Activated CD4-positive, alpha-beta T cell treated with anti-CD3 and anti-CD28 coated beads, Interleukin-10, Interleukin-2, amounts not matched to agents 100 ng/mL and 50 ng/mL, durations not matched to agents 16 hours and 8 hours (primary cell): ENCODE measurements around the gene SECISBP2.

Experiments
- DNase-seq: peaks from one replicate; pipeline ENCODE4 v3.0.0-alpha.2; 2020

The SECISBP2 gene

GRCh38 chr9:89386206-89386605, 67.9 kb downstream of the SECISBP2 start:
- DNase-seq: no peak

GRCh38 chr9:89386797-89387196, 68.5 kb downstream of the SECISBP2 start:
- DNase-seq: no peak

GRCh38 chr9:89387197-89387849, 69.0 kb downstream of the SECISBP2 start:
- DNase-seq: no peak

GRCh38 chr9:89388084-89388867, 70.0 kb downstream of the SECISBP2 start:
- no peak for DNase-seq

GRCh38 chr9:89388868-89389177, 70.5 kb downstream of the SECISBP2 start:
- no peak for DNase-seq

- DNase-seq: no peak
These were observed 71.8 kb downstream of the SECISBP2 start for GRCh38 chr9:89390068-89390555.

- DNase-seq: no peak
These were observed 72.3 kb downstream of the SECISBP2 start for GRCh38 chr9:89390578-89391116.

- DNase-seq: no peak
These were observed 73.3 kb downstream of the SECISBP2 start for GRCh38 chr9:89391585-89391984.

GRCh38 chr9:89394412-89394811, 76.1 kb downstream of the SECISBP2 start:
- no peak for DNase-seq

- DNase-seq: no peak
These were observed 77.8 kb downstream of the SECISBP2 start for GRCh38 chr9:89395931-89396710.

GRCh38 chr9:89397471-89397870, 79.2 kb downstream of the SECISBP2 start:
- no peak for DNase-seq

GRCh38 chr9:89398621-89399020, 80.3 kb downstream of the SECISBP2 start:
- no peak for DNase-seq

- no peak for DNase-seq
These were observed 82.3 kb downstream of the SECISBP2 start for GRCh38 chr9:89400403-89401116.

GRCh38 chr9:89402695-89403427, 84.6 kb downstream of the SECISBP2 start:
- DNase-seq: no peak

- DNase-seq: no peak
These were observed 85.8 kb downstream of the SECISBP2 start for GRCh38 chr9:89404074-89404473.

- no peak for DNase-seq
These were observed 87.5 kb downstream of the SECISBP2 start for GRCh38 chr9:89405826-89406225.

- no peak for DNase-seq
These were observed 88.8 kb downstream of the SECISBP2 start for GRCh38 chr9:89407070-89407469.

GRCh38 chr9:89408628-89409101, 90.4 kb downstream of the SECISBP2 start:
- peak; percentile 91 for DNase-seq
